ENCODE measurements around the gene SLC5A10.

Gene SLC5A10

GRCh38 chr17:18976201-18976600 lies 24.2 kb downstream of the SLC5A10 start:
- TF ChIP-seq, protein P1, sequence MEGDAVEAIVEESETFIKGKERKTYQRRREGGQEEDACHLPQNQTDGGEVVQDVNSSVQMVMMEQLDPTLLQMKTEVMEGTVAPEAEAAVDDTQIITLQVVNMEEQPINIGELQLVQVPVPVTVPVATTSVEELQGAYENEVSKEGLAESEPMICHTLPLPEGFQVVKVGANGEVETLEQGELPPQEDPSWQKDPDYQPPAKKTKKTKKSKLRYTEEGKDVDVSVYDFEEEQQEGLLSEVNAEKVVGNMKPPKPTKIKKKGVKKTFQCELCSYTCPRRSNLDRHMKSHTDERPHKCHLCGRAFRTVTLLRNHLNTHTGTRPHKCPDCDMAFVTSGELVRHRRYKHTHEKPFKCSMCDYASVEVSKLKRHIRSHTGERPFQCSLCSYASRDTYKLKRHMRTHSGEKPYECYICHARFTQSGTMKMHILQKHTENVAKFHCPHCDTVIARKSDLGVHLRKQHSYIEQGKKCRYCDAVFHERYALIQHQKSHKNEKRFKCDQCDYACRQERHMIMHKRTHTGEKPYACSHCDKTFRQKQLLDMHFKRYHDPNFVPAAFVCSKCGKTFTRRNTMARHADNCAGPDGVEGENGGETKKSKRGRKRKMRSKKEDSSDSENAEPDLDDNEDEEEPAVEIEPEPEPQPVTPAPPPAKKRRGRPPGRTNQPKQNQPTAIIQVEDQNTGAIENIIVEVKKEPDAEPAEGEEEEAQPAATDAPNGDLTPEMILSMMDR (conservative IDR thresholded peaks at IDR 0.05; ENCODE audit: low read length): no peak
- no peak overlapping the region for H3K4me3 ChIP-seq (ENCODE audit: low read length)
- DNase-seq (ENCODE audit: low read depth): no peak

DNA sequence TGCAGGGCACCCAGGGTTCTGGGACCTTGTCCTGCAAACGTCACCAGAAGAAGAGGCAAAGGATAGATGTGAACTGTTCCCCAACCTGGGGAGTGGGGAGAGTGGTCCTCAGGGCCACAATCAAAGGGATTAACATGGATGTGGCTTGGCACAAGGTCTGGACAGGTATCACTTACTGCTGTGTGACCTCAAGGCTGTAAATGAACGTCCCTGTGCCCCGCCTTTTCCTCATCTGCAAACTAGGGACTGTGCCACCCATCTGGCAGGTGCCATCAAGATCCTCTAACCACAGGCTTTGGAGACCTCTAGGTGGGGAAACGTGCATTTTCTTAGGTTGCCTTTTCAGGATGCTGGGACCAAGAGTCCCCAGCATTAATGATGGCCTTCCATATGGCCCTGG lies 25.1 kb downstream of the SLC5A10 start:
- TF ChIP-seq, protein P1 (conservative IDR thresholded peaks at IDR 0.05; ENCODE audit: low read length): no peak
- no peak overlapping the region for H3K4me3 ChIP-seq (ENCODE audit: low read length)
- DNase-seq (ENCODE audit: low read depth): no peak

DNA sequence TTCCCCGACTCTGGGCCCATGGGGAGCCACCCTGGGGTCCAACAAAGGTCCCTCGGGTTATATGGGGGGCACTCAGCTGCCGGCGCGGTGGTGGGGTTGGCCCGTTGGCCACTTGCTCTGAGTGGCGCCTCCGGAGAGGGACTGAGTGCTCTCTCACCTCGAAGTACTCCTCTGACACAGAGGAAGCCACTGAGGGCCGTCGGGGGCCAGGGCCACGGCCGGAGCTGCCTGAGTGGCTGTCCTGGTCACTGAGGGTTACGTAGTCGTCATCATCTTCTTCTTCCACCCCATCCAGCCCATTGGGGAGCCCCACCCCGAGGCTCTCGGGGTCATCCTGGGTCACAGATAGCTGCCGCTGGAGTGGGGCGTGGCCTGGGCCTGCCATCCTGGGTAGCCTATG lies 25.7 kb downstream of the SLC5A10 start:
- no peak overlapping the region for H3K4me3 ChIP-seq (ENCODE audit: low read length)
- TF ChIP-seq, protein P1 (conservative IDR thresholded peaks at IDR 0.05; ENCODE audit: low read length): no peak
- DNase-seq (ENCODE audit: low read depth): no peak

- DNase-seq (ENCODE audit: low read depth): no peak
- TF ChIP-seq, protein P1 (conservative IDR thresholded peaks at IDR 0.05; ENCODE audit: low read length): no peak
These were observed 26.1 kb downstream of the SLC5A10 start for GRCh38 chr17:18978050-18978449.

GRCh38 chr17:18978655-18979054 lies 26.7 kb downstream of the SLC5A10 start:
- TF ChIP-seq, protein P1 (conservative IDR thresholded peaks at IDR 0.05; ENCODE audit: low read length): no peak
- DNase-seq (ENCODE audit: low read depth): no peak
- no peak overlapping the region for H3K4me3 ChIP-seq (ENCODE audit: low read length)

More at GRCh38 chr17:18978050-18978449, 26.1 kb downstream of the SLC5A10 start:
- H3K4me3 ChIP-seq (ENCODE audit: low read length): no peak overlapping the region

DNA sequence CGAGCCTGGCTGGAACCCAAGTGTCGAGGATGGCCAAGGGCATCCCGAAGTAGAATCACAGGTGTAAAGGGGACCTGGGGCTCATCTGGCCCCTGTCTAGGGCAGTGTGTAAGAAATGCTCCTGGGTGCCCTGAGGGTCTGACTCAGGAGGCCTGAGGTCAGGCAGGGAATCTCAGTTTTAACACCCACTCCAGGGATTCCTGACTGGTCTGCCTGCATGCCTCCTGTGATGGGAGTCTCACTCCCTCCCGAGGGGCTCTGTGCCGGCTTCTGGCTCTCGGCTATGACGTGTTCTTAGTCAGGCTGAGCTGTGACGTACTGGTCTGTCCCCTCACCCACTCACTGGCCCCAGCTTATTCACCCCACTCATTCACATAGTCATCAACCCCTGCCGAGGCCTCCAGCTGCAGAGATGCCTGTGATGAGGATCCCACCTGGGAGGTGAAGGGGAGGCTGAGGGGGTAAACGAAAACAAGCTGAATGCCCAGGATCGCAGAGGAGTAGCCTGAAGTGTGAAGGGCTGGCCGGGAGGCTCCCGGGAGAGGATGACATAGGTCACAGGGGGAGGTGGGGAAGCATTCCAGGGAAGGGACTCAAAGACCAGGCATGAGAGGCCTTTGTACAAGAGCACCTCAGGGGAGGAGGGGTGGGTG lies 28.8 kb downstream of the SLC5A10 start:
- no peak overlapping the region for H3K4me3 ChIP-seq (ENCODE audit: low read length)
- no peak for DNase-seq (ENCODE audit: low read depth)
- TF ChIP-seq, protein P1 (conservative IDR thresholded peaks at IDR 0.05; ENCODE audit: low read length): no peak

- H3K4me3 ChIP-seq (ENCODE audit: low read length): no peak overlapping the region
- DNase-seq (ENCODE audit: low read depth): no peak
- TF ChIP-seq, protein P1 (conservative IDR thresholded peaks at IDR 0.05; ENCODE audit: low read length): no peak
These were observed 29.3 kb downstream of the SLC5A10 start for GRCh38 chr17:18981335-18981641.
